NCI-H345 treated with DMSO at 0.1 percent for 48 hours (cell line): ENCODE measurements around the gene SMIM44.

Experiments used
- DNase-seq: peaks from one replicate; lab custom pipeline; 2025; ENCODE audit not compliant: unreplicated experiment; lab: John Stamatoyannopoulos, UW

The SMIM44 gene

DNA sequence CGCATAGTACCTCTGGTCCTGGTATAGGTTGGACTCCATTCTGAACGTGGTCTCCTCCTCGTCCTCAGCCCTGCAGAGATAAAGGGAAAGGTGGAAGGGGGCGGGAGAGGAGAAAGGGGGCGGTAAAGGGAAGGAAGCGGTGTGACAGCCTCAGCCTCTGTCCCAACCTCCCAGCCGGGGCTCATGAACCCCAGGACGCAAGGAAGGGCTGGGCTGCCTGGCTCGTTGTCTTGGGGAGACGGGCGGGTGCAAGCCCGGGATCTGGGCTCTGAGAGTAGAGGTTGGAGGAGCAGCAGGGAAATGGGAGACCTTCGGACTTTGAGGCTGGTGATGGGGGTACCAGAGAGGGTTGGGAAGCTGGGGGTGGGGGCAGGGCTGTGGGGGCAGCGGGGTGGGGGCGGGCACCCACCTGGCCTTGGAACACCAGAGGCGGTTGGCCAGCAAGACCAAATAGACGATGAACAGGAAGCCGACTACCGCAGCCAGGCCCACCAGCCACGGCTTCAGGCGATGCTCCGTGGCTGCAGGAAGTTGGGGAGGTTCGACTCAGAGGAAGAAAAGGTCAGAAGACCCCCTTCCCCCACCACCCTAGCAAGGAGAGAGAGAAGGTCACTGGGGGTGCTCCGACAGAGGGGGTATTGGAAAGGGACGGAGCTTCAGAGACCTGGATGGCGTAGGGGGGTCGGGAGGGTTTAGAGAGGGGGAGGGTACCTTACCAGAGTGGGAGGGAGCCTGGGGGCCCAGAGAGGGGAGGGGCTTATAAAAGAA lies 4.6 kb downstream of the SMIM44 start:
- no peak for DNase-seq

- no peak for DNase-seq
Measured at GRCh38 chr19:3477951-3478350, 5.3 kb downstream of the SMIM44 start.

- DNase-seq: no peak
Measured at GRCh38 chr19:3477506-3477905, 5.7 kb downstream of the SMIM44 start.

DNA sequence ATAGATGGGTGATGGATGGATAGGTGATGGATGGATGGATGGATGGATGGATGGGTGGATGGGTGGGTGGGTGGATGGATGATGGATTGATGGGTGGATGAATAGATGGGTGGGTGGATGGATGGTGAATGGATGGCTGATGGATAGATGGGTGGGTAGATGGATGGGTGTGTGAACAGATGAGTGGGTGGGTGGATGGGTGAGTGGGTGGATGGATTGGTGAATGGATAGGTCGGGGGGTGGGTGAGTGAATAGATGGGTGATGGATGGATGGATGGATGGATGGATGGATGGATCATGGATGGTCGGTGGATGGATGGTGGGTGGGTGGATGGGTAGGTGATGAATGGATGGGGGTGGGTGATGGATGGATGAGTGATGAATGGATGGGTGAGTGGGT lies 6.4 kb downstream of the SMIM44 start:
- DNase-seq: no peak

- DNase-seq: no peak
Measured at GRCh38 chr19:3475449-3475848, 7.8 kb downstream of the SMIM44 start.

- no peak for DNase-seq
Measured at GRCh38 chr19:3474614-3475013, 8.6 kb downstream of the SMIM44 start.

DNA sequence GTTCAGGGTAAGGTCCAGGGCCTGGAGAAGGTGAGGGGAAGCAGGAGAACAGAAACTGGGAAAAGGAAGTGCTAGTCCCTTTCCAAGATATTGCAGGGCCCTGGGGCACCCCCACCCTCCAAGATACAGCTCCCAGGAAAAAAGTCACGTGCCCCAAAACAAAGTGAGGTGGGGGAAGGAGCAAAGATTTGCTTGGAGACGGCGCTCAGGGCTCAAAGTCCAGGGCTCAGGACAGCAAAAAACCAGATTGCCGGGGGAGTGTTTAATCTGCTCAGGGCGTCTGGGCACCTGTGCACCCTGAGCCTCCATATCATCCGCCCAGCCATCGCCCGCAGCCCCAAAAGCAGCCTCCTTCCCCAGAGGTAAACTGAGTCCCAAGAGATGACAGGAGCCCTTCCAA lies 9.2 kb downstream of the SMIM44 start:
- DNase-seq: no peak

DNA sequence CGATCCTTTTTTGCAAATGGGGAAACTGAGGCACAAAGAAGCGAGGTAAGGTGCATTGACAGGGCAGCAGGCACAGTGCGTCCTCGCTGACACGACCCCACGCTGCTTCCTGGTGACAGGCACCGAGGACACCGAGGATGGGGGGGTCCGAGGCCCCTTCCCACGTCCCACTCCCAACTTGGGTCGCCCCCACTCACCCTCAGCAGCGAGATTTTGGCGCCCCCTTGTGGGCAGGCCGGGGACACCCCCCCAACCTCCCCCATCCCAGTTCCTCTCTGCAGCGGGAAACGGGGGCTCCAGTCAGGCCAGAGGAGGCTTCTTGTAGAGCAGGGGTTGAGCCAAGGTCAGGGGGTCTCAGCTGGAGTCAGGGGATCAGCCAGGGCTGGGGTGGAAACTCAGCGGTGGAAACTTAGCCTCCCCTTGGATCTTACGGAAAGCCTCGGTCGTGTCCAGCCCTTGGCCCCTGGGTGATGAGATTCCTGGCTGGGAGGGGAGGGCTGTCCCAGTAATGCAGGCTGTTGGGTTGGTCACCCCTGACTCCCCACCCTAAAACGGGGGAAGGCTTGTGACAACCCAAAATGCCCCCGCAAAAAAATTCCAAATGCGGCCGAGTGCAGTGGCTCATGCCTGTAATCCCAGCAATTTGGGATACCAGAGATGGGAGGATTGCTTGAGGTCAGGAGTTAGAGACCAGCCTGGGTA lies 11.1 kb downstream of the SMIM44 start:
- DNase-seq: no peak

DNA sequence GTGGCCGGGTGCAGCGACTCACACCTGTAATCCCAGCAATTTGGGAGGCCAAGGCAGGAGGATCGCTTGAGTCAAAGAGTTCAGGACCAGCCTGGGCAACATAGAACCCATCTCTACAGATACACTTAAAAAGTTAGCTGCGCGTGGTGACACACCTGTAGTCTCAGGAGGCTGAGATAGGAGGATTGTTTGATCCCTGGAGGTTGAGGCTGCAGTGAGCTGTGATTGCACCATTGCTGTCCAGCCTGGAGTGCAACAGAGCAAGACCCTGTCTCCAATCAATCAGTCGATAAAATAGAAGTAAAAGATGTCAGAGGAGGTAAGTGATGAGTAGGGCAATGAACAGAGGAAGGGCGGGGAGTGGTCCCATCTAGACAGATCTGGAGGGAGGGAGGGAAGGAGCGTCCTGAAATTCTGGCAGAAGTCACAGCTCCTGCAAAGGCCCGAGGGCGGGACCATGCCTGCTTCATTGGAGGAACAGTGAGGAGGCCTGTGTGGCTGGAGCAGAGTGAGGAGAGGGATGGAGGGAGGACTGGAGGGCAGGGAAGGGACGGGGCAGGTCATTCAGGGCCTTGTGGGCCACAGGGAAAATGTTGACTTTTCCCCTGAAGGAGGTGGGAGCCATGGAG lies 12.6 kb downstream of the SMIM44 start:
- no peak for DNase-seq

- DNase-seq: no peak
Measured at GRCh38 chr19:3469638-3470499, 13.4 kb downstream of the SMIM44 start.

DNA sequence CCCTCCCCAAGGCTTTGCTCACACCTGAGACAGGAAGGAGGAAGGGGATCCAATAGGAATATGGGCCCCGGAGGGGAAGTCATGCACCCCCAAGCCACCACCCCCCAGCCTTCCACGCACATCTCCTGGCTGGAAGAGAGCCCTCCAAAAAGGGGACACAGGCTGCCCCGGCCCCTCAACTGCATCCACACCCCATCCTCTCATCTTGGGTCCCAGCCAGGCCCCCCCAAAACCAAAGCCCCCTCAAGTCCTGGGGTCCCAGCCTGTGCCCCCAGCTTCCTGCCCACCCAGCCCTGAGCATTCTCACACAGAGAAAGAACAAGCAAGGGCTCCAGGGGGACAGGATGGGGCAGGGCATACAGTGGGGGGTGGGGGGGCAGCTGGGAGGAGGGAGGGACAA lies 15.0 kb downstream of the SMIM44 start:
- DNase-seq: no peak

DNA sequence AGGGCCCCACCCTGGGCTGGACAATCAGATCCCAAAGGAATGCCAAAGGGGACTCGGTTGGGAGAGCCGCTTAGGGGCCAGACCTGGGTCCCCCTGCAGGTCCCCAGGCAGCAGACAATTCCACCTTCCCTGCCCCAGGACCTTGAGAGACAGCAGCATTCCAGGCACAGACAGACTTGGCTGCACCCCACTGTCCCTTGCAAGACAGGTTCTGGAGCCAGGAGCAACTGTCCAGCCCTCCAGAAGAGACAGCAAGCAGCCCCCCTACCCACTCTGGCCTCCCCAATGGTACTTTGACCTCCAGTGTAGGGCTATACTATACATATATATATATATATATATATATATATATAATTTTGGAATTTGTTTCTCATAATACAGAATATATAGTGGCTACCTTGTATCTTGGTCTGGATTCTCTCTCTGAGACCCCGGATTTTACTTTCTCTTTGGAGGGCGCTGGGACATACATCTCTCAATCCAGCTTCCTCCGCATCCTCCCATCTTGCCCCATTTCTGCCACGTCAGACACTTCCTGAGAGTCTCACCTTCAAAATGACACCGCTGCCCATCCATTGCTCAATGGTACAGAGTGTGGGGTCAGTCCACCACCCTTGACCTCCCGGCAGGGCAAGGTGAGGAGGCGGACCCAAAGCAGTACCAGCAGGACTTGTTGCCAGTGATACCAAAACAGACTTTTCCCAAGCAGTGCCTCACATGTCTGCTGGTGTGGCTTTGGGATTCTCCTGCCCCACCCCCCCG lies 15.6 kb downstream of the SMIM44 start:
- DNase-seq: no peak

DNA sequence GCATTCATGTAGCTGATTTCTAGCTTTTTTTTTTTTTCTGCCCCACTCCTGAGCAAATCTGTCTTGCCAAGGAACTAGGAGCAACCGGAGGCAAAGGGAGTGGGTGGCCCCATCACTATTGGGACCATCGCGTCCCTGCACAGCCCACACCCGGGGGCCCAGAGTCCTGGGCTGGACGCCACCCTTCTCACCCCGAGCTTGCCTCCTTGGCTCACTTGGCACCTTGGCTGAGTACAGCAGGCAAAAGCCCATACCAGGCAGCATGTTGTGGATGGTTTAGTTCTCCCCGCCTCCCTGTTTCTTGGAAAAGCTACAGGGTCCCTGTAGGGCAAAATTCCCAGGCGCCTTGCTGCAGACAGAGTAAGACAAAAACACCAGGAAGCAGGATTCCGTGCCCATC lies 16.6 kb downstream of the SMIM44 start:
- DNase-seq: no peak

DNA sequence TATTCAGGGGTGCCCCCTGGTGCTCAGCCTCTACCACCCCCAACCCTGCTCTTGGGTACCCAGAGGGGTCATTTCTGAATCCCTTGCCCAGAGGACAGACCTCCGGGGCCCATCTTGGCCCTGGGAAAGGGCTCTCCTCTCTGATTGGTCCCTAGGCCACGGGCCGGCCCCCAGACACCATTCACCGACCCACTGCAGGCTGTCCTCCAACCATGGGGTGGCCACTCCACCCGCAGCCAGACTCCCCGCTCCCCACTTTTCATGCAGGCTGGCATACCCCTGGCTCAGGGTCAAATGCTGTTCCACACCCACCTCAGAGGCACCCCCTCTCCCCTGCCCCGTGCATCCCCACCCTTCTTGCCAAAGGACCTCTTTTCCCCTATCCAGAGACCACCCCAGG lies 17.7 kb downstream of the SMIM44 start:
- no peak for DNase-seq

GRCh38 chr19:3464587-3465235 lies 18.5 kb downstream of the SMIM44 start:
- DNase-seq: no peak

- no peak for DNase-seq
Measured at GRCh38 chr19:3463714-3464586, 19.3 kb downstream of the SMIM44 start.

- no peak for DNase-seq
Measured at GRCh38 chr19:3462991-3463713, 20.1 kb downstream of the SMIM44 start.

GRCh38 chr19:3459965-3460582 lies 23.2 kb downstream of the SMIM44 start:
- DNase-seq: no peak
